HCT116 (cell line): ENCODE measurements around the gene RFX3. TPM values are rescaled to one million over a fixed set of nuclear protein-coding genes. Genes with fewer than 3 reads are reported as not detected.

Experiments
- ATAC-seq: fragments of 200-7000 bp; cut with Tn5 transposase; 2 replicates; pipeline ENCODE4 v1.9.1; 2020; ENCODE audit warnings: mild to moderate bottlenecking, moderate library complexity
- BruUV-seq: library from RNA; stranded (reverse); fragments of 400-500 nt; replicated peaks from 2 replicates; lab custom pipeline; 2021; lab: Mats Ljungman, UMichigan
- CTCF ChIA-PET: fragments of 300-600 bp; sonication (Branson Sonifier 250); formaldehyde crosslinking; loops from one replicate; lab custom pipeline; 2021; ENCODE audit warnings: antibody characterized with exemption; lab: Charles Lee
- POLR2A ChIA-PET: fragments of 300-600, 350-600 bp; sonication (Branson Sonifier 250); formaldehyde crosslinking; loops from one replicate; lab custom pipeline; 2021; ENCODE audit warnings: antibody characterized with exemption; lab: Charles Lee
- RAD21 ChIA-PET, 2 experiments: fragments of 300-600 bp; sonication (Branson Sonifier 250); formaldehyde crosslinking; loops; one replicate each; lab custom pipeline; 2023; ENCODE audit warnings: low total read pairs in 2 of 2; ENCODE audit not compliant: uncharacterized antibody in 2 of 2, unreplicated experiment in 2 of 2, low non-redundant PET in 1 of 2; lab: Charles Lee
- DNase-seq: peaks from one replicate; pipeline ENCODE4 v3.0.0-alpha.2; 2010; ENCODE audit warnings: low read depth, low spot score
- H2AFZ ChIP-seq: fragments of 200-600 bp; shearing (Covaris generic), sonication (generic); 2 replicates; pipeline ENCODE4 v1.6.1; 2017; ENCODE audit warnings: low read depth, mixed run types, mixed read lengths, antibody characterized with exemption, low read length; ENCODE audit not compliant: poor library complexity, severe bottlenecking
- H3K27ac ChIP-seq: 2 replicates; pipeline ENCODE4 v1.5.1; 2012; ENCODE audit warnings: low read depth, low read length
- H3K27me3 ChIP-seq: fragments of 200-600 bp; sonication (generic); 2 replicates; pipeline ENCODE4 v1.6.1; 2016; ENCODE audit warnings: mixed run types, low read length, mixed read lengths; ENCODE audit not compliant: insufficient read depth
- H3K36me3 ChIP-seq, 2 experiments: fragments of 200-500 bp in 1 of 2; fragments of 200-600 bp in 1 of 2; sonication (Bioruptor generic) in 1 of 2; sonication (generic) in 1 of 2; 2 replicates each; pipeline versions ENCODE4 v1.5.1 to v1.6.1; 2014 to 2016; ENCODE audit warnings: low read length in 2 of 2, inconsistent platforms in 1 of 2, mixed read lengths in 1 of 2, mixed run types in 1 of 2; ENCODE audit not compliant: insufficient read depth in 2 of 2, control insufficient read depth in 1 of 2
- H3K4me1 ChIP-seq, 2 experiments: fragments of 200-600 bp in 1 of 2; sonication (generic) in 1 of 2; 2 replicates each; pipeline versions ENCODE4 v1.5.1 to v1.6.1; 2012 to 2017; ENCODE audit warnings: low read length in 2 of 2, inconsistent platforms in 1 of 2, mild to moderate bottlenecking in 1 of 2, mixed read lengths in 1 of 2, mixed run types in 1 of 2, moderate library complexity in 1 of 2; ENCODE audit not compliant: insufficient read depth in 2 of 2, control insufficient read depth in 1 of 2
- H3K4me2 ChIP-seq: fragments of 200-600 bp; sonication (generic); 2 replicates; pipeline ENCODE4 v1.6.1; 2017; ENCODE audit warnings: mixed run types, low read length, mixed read lengths
- H3K4me3 ChIP-seq, 2 experiments: fragments of 200-600 bp in 1 of 2; sonication (generic) in 1 of 2; replicated peaks in 1 of 2; 2 replicates each; pipeline ENCODE4 v1.5.1; 2011 to 2016; ENCODE audit warnings: low read length in 2 of 2, control low read depth in 1 of 2, low read depth in 1 of 2, mild to moderate bottlenecking in 1 of 2, mixed read lengths in 1 of 2, mixed run types in 1 of 2
- H3K79me2 ChIP-seq: fragments of 200-600 bp; sonication (generic); 2 replicates; pipeline ENCODE4 v1.6.1; 2017; ENCODE audit warnings: mild to moderate bottlenecking, mixed run types, low read length, moderate library complexity, mixed read lengths; ENCODE audit not compliant: insufficient read depth
- H3K9ac ChIP-seq: fragments of 200-600 bp; sonication (generic); 2 replicates; pipeline ENCODE4 v1.6.1; 2016; ENCODE audit warnings: low read length, mixed read lengths
- H3K9me2 ChIP-seq: fragments of 200-600 bp; sonication (generic), shearing (Covaris generic); 2 replicates; pipeline ENCODE4 v1.6.1; 2017; ENCODE audit warnings: mixed run types, mild to moderate bottlenecking, moderate library complexity; ENCODE audit not compliant: insufficient read depth
- H3K9me3 ChIP-seq, 2 experiments: fragments of 200-500 bp in 1 of 2; fragments of 200-600 bp in 1 of 2; sonication (Bioruptor generic) in 1 of 2; sonication (generic) in 1 of 2; 2 replicates each; pipeline ENCODE4 v1.6.1; 2014 to 2017; ENCODE audit warnings: low read length in 2 of 2, mixed read lengths in 2 of 2, inconsistent platforms in 1 of 2, low read depth in 1 of 2, mild to moderate bottlenecking in 1 of 2, mixed run types in 1 of 2, moderate library complexity in 1 of 2; ENCODE audit not compliant: control insufficient read depth in 1 of 2, insufficient read depth in 1 of 2
- H4K20me1 ChIP-seq: fragments of 200-600 bp; sonication (generic), shearing (Covaris generic); 2 replicates; pipeline ENCODE4 v1.6.1; 2017; ENCODE audit warnings: mixed run types, mild to moderate bottlenecking, moderate library complexity; ENCODE audit not compliant: insufficient read depth
- EZH2 ChIP-seq: fragments of 200-600 bp; sonication (generic); IDR thresholded peaks from 2 replicates; pipeline ENCODE4 v1.6.1; 2017; ENCODE audit warnings: antibody characterized with exemption, mixed run types
- FOSL1 ChIP-seq: IDR thresholded peaks from 2 replicates; pipeline ENCODE4 v1.6.1; 2012; ENCODE audit warnings: low read depth
- JUND ChIP-seq: IDR thresholded peaks from 2 replicates; pipeline ENCODE4 v1.6.1; 2012
- POLR2A ChIP-seq: IDR thresholded peaks from 2 replicates; pipeline ENCODE4 v1.7.0; 2011; ENCODE audit warnings: borderline replicate concordance; ENCODE audit not compliant: insufficient read depth, insufficient read length; ENCODE audit errors: extremely low read depth
- RAD21 ChIP-seq: IDR thresholded peaks from 2 replicates; pipeline ENCODE4 v1.6.1; 2012; ENCODE audit warnings: low read depth, mild to moderate bottlenecking
- SIN3A ChIP-seq: IDR thresholded peaks from 2 replicates; pipeline ENCODE4 v1.6.1; 2012; ENCODE audit warnings: low read depth
- SRF ChIP-seq: IDR thresholded peaks from 2 replicates; pipeline ENCODE4 v1.6.1; 2012; ENCODE audit warnings: low read depth
- YY1 ChIP-seq: IDR thresholded peaks from 2 replicates; pipeline ENCODE4 v1.6.1; 2011; ENCODE audit warnings: low read length, low read depth, moderate library complexity, mild to moderate bottlenecking; ENCODE audit not compliant: insufficient replicate concordance; ENCODE audit errors: extremely low read depth
- ZFX ChIP-seq: fragments of 450-650 bp; IDR thresholded peaks from 2 replicates; pipeline ENCODE4 v1.6.1; 2017
- ZNF274 ChIP-seq: fragments of 200-500 bp; sonication (Bioruptor generic); IDR thresholded peaks from 2 replicates; pipeline ENCODE4 v1.6.1; 2014; ENCODE audit warnings: mild to moderate bottlenecking, low read depth, low read length, inconsistent platforms
- intact Hi-C: fragments of 100-400 bp; cut with micrococcal nuclease; formaldehyde crosslinking; loops from 2 replicates; pipeline ENCODE4 v1.10.0; 2022
- total RNA-seq: library from RNA; stranded (reverse); gene quantifications from one replicate; pipeline ENCODE4 v1.2.1, GENCODE V29; 2021; ENCODE audit not compliant: unreplicated experiment
- TF ChIP-seq, protein P1 (sequence below): IDR thresholded peaks from 2 replicates; pipeline ENCODE4 v1.6.1; 2011; ENCODE audit warnings: mild to moderate bottlenecking, low read length, moderate library complexity; ENCODE audit not compliant: insufficient replicate concordance; ENCODE audit errors: extremely low read depth
- TF ChIP-seq, protein P2 (sequence below): IDR thresholded peaks from 2 replicates; pipeline ENCODE4 v1.6.1; 2012
- TF ChIP-seq, protein P3 (sequence below), 3 experiments: fragments of 200-600 bp in 1 of 3; sonication (generic) in 1 of 3; IDR thresholded peaks in 2 of 3; conservative IDR thresholded peaks in 1 of 3; 2 replicates each; pipeline ENCODE4 v1.5.1; 2012 to 2017; ENCODE audit warnings: low read depth in 2 of 3, low read length in 2 of 3, antibody characterized with exemption in 1 of 3, borderline replicate concordance in 1 of 3, control low read depth in 1 of 3, mild to moderate bottlenecking in 1 of 3, mixed read lengths in 1 of 3, mixed run types in 1 of 3, moderate library complexity in 1 of 3; ENCODE audit not compliant: insufficient read depth in 1 of 3

The RFX3 gene
- total RNA-seq, 1 experiment from 2014 or later: 11.8 TPM

DNA sequence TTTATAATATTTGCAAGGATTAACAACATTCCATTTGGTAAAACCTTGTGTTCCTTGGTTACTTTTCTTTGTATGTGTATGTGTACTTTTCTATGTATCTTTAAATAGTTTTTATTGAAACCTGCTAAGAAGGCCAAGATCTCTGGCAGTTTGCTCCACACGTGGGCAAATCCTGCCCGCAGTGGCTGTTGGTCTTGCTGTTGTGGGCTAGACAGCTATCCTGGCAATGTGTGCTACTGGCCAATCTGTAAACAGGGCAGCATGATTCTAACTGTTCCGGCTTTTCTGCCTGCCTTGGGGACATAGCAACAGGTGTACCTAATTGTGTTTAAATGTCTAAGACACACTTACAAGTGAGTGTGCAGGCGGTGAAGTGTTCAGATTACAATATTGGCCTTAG is 286.6 kb downstream of the RFX3 start (continued):
- TF ChIP-seq SRF (no peak), SIN3A (no peak), ZFX (no peak)

DNA sequence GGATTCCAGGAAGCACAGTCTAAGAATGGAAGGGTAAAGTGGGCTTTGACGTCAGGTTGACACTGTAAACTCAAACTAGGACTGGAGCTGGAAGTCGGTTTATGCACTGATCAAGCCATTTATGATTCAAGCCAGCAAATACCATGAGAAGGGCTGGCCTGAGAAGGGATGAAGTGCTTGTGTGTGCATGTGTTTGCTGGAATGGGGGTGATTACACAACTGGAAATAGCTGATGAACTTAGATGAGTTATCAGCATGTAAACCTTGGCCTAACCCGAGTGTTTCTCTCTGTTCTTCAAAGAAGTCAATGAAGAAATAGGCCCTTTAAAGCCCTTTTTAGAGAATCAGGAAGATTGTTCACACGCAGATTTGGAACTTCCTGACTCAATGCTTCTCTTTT is 287.6 kb downstream of the RFX3 start:
- ChIA-PET POLR2A (no interaction called here), RAD21 (no interaction called here), CTCF (interaction anchor here (1.3 kb wide), 1 partner anchor 203 kb away, joined by 3 read pairs; no protein-coding TSS in a partner anchor)
- no peak overlapping the region for H3K9ac ChIP-seq
- no peaks in the 10 kb centered on the region for H3K79me2 ChIP-seq
- no peak overlapping the region for H2AFZ ChIP-seq
- no peak overlapping the region for H3K4me3 ChIP-seq
- H3K27ac ChIP-seq: no peak overlapping the region
- no peaks in the 10 kb centered on the region for H4K20me1 ChIP-seq
- intact Hi-C loops: no loop called here
- no peaks in the 10 kb centered on the region for H3K36me3 ChIP-seq
- no TSS peak for BruUV-seq
- H3K27me3 ChIP-seq: no peaks in the 10 kb centered on the region
- DNase-seq (no peak), ATAC-seq (no peak)
- TF ChIP-seq ZNF274 (no peak), JUND (no peak), POLR2A (no peak), EZH2 (no peak), YY1 (no peak), RAD21 (no peak), FOSL1 (no peak)
- TF ChIP-seq, protein P1, sequence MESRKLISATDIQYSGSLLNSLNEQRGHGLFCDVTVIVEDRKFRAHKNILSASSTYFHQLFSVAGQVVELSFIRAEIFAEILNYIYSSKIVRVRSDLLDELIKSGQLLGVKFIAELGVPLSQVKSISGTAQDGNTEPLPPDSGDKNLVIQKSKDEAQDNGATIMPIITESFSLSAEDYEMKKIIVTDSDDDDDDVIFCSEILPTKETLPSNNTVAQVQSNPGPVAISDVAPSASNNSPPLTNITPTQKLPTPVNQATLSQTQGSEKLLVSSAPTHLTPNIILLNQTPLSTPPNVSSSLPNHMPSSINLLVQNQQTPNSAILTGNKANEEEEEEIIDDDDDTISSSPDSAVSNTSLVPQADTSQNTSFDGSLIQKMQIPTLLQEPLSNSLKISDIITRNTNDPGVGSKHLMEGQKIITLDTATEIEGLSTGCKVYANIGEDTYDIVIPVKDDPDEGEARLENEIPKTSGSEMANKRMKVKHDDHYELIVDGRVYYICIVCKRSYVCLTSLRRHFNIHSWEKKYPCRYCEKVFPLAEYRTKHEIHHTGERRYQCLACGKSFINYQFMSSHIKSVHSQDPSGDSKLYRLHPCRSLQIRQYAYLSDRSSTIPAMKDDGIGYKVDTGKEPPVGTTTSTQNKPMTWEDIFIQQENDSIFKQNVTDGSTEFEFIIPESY: no peak
- TF ChIP-seq, protein P2, sequence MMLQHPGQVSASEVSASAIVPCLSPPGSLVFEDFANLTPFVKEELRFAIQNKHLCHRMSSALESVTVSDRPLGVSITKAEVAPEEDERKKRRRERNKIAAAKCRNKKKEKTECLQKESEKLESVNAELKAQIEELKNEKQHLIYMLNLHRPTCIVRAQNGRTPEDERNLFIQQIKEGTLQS: no peak
- TF ChIP-seq, protein P3, sequence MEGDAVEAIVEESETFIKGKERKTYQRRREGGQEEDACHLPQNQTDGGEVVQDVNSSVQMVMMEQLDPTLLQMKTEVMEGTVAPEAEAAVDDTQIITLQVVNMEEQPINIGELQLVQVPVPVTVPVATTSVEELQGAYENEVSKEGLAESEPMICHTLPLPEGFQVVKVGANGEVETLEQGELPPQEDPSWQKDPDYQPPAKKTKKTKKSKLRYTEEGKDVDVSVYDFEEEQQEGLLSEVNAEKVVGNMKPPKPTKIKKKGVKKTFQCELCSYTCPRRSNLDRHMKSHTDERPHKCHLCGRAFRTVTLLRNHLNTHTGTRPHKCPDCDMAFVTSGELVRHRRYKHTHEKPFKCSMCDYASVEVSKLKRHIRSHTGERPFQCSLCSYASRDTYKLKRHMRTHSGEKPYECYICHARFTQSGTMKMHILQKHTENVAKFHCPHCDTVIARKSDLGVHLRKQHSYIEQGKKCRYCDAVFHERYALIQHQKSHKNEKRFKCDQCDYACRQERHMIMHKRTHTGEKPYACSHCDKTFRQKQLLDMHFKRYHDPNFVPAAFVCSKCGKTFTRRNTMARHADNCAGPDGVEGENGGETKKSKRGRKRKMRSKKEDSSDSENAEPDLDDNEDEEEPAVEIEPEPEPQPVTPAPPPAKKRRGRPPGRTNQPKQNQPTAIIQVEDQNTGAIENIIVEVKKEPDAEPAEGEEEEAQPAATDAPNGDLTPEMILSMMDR (IDR thresholded peaks at IDR 0.05 in 2 of 3, conservative IDR thresholded peaks at IDR 0.05 in 1 of 3; ENCODE audit: borderline replicate concordance in 1 of 3, insufficient read depth in 1 of 3, low read depth in 2 of 3, low read length in 2 of 3): no peak
- no peak overlapping the region for H3K4me2 ChIP-seq
- no peaks in the 10 kb centered on the region for H3K9me3 ChIP-seq
- no peaks in the 10 kb centered on the region for H3K4me1 ChIP-seq
- H3K9me2 ChIP-seq: no peaks in the 10 kb centered on the region
